HL-60 (cell line): Measurements from ENCODE around the gene GPR39.

Experiments
- POLR2AphosphoS5 ChIP-seq: IDR thresholded peaks from 2 replicates; pipeline ENCODE4 v1.6.1; 2012; ENCODE audit warnings: low read depth
- TF ChIP-seq, protein P1 (sequence below): IDR thresholded peaks from one replicate; pipeline ENCODE4 v1.5.1; 2011; ENCODE audit warnings: low read length, control low read depth, inconsistent platforms; ENCODE audit not compliant: insufficient read depth

DNA sequence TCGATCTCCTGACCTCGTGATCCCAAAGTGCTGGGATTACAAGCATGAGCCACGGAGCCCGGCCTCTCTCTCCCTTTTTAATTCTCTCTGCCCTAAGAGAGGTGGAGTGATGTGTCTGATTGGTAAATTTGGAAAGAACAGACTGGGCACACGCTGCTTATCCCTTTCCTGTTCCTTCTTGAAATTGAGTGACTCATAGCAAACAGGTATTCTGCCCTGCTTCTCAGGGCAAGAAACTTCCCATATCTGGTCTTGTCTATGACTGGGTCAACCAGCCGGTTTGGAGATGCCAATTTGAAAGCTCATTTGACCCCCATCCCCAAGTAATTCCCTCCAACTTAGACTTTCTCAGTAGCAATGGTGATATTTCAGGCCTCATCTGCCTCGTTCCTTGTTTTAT lies 238.4 kb downstream of the GPR39 start:
- TF ChIP-seq, protein P1, sequence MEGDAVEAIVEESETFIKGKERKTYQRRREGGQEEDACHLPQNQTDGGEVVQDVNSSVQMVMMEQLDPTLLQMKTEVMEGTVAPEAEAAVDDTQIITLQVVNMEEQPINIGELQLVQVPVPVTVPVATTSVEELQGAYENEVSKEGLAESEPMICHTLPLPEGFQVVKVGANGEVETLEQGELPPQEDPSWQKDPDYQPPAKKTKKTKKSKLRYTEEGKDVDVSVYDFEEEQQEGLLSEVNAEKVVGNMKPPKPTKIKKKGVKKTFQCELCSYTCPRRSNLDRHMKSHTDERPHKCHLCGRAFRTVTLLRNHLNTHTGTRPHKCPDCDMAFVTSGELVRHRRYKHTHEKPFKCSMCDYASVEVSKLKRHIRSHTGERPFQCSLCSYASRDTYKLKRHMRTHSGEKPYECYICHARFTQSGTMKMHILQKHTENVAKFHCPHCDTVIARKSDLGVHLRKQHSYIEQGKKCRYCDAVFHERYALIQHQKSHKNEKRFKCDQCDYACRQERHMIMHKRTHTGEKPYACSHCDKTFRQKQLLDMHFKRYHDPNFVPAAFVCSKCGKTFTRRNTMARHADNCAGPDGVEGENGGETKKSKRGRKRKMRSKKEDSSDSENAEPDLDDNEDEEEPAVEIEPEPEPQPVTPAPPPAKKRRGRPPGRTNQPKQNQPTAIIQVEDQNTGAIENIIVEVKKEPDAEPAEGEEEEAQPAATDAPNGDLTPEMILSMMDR, result no peak
- no peak for TF ChIP-seq POLR2AphosphoS5
